ENCODE data around the gene KRT1.
"Not testable (repeated sequence)": the region's sequence is repeated elsewhere in the genome, so short reads cannot be mapped to it uniquely, and the experiment has no call there.

Gene KRT1

DNA sequence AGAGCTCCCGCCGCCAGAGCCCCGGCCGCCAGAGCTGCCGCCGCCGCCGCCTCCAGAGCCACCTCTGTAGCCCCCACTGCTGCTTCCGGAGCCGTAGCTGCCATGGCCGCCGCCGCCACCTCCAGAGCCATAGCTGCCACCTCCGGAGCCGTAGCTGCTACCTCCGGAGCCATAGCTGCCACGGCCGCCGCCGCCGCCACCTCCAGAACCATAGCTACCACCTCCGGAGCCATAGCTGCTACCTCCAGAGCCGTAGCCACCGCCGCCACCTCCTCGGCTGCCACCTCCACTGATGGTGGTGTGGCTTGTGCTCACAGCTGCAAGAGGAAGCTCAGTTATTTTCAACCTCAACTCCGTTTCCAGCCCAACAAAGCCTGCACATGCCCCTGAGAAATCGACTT, 4.9 kb downstream of the KRT1 start:
- H3K9me3 ChIP-seq (ENCODE audit: control insufficient read depth in 1 of 2, low read length in 2 of 2): no peaks in the 10 kb centered on the region
- no peaks in the 10 kb centered on the region for H3K36me3 ChIP-seq (ENCODE audit: control insufficient read depth in 1 of 2, insufficient read depth in 2 of 2, low read length in 2 of 2)
- H3K4me1 ChIP-seq (ENCODE audit: control insufficient read depth in 1 of 2, insufficient read depth in 2 of 2, low read length in 2 of 2): no peaks in the 10 kb centered on the region
- peaks cover 0 to 1% of the 10 kb centered on the region in 2 donors for H3K27me3 ChIP-seq (ENCODE audit: control insufficient read depth in 1 of 2, insufficient read depth in 2 of 2, low read length in 2 of 2)
- no peak overlapping the region for H3K27ac ChIP-seq (ENCODE audit: low read depth, low read length)
- H3K9ac ChIP-seq (ENCODE audit: low read depth in 1 of 2, low read length in 2 of 2): no peak overlapping the region
- H3K4me3 ChIP-seq (ENCODE audit: low read depth in 1 of 2, low read length in 2 of 2): no peak overlapping the region

DNA sequence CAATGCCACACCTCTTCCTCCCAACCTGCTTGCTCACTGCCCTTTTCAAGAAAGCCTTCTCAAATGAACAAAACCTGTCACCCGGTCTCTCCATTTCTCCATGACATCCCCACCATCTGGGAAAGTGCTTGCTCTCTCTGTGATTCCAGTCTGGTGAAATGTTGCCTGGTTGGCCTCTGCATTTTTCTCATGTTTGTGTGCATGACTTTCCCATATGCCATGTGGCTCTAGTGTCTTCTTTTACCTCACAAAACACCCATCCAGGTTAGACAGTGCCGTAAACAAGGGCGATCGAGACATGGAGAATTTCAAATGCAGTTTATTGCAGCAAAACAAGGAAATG, 5.8 kb downstream of the KRT1 start:
- Histone ChIP-seq H3K27me3 (ENCODE audit: control insufficient read depth in 1 of 2, insufficient read depth in 2 of 2, low read length in 2 of 2) (no peaks in the 10 kb centered on the region), H3K27ac (ENCODE audit: low read depth, low read length) (no peak overlapping the region), H3K4me3 (ENCODE audit: low read depth in 1 of 2, low read length in 2 of 2) (no peak overlapping the region), H3K9ac (ENCODE audit: low read depth in 1 of 2, low read length in 2 of 2) (no peak overlapping the region), H3K36me3 (ENCODE audit: control insufficient read depth in 1 of 2, insufficient read depth in 2 of 2, low read length in 2 of 2) (no peaks in the 10 kb centered on the region), H3K4me1 (ENCODE audit: control insufficient read depth in 1 of 2, insufficient read depth in 2 of 2, low read length in 2 of 2) (no peaks in the 10 kb centered on the region), H3K9me3 (ENCODE audit: control insufficient read depth in 1 of 2, low read length in 2 of 2) (no peaks in the 10 kb centered on the region)

DNA sequence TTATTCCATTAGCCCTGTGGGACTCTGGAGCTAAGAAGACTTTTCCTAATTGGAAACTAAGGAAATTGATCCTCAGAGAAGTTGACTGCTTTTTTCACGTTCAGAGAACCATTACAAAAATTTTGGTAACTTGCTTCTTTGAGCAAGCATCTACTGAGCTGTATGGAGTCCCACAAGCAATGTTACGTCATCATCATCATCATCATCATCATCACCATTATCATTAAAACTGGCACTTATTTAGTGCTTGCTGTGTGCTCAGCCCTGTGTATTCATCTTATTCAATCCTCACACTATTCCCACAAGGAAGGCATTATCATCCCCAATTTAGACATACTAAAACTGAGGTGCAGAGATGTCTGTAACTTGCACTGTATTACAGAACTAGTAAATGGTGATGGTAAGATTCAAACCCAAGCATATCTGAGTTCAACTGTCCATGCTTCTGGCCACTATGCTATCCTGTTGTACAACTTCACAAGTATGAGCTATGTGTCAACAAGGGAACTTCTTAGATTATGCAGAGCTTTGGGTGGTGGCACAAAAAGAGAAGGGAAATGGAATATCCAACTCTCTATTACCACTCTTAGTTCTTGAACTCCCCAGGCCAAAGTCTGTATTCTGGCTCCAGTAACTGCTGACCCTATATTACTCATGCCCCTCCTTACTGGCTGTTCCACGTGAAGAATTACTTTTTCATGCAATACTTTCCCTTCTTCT, 6.3 kb downstream of the KRT1 start:
- Histone ChIP-seq H3K4me3 (ENCODE audit: low read depth in 1 of 2, low read length in 2 of 2) (no peak overlapping the region), H3K9ac (ENCODE audit: low read depth in 1 of 2, low read length in 2 of 2) (no peak overlapping the region), H3K36me3 (ENCODE audit: control insufficient read depth in 1 of 2, insufficient read depth in 2 of 2, low read length in 2 of 2) (no peaks in the 10 kb centered on the region), H3K4me1 (ENCODE audit: control insufficient read depth in 1 of 2, insufficient read depth in 2 of 2, low read length in 2 of 2) (no peaks in the 10 kb centered on the region), H3K27ac (ENCODE audit: low read depth, low read length) (no peak overlapping the region), H3K9me3 (ENCODE audit: control insufficient read depth in 1 of 2, low read length in 2 of 2) (no peaks in the 10 kb centered on the region), H3K27me3 (ENCODE audit: control insufficient read depth in 1 of 2, insufficient read depth in 2 of 2, low read length in 2 of 2) (no peaks in the 10 kb centered on the region)

DNA sequence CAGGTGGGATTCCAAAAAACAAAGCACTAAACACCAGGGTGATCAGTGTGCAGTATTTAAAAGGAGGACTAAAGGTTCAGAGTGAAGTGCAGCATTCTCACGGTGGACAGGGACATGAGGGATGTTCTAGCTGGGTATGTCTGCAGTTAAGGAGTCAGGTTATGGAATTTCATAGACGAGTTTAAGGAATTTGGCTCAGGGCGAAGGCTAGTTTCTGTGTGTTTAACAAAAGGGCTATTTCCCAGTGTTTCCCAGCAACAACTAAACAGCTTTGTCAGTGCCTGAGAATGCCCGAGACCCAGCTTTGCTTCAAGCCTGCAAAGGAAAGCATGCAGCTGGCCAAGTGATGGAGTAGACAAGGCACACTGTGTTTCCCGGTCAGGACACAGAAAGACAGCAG, 7.0 kb downstream of the KRT1 start:
- Histone ChIP-seq H3K4me1 (ENCODE audit: control insufficient read depth in 1 of 2, insufficient read depth in 2 of 2, low read length in 2 of 2) (no peaks in the 10 kb centered on the region), H3K27me3 (ENCODE audit: control insufficient read depth in 1 of 2, insufficient read depth in 2 of 2, low read length in 2 of 2) (no peaks in the 10 kb centered on the region), H3K27ac (ENCODE audit: low read depth, low read length) (no peak overlapping the region), H3K36me3 (ENCODE audit: control insufficient read depth in 1 of 2, insufficient read depth in 2 of 2, low read length in 2 of 2) (no peaks in the 10 kb centered on the region), H3K9ac (ENCODE audit: low read depth in 1 of 2, low read length in 2 of 2) (no peak overlapping the region), H3K4me3 (ENCODE audit: low read depth in 1 of 2, low read length in 2 of 2) (no peak overlapping the region), H3K9me3 (ENCODE audit: control insufficient read depth in 1 of 2, low read length in 2 of 2) (no peaks in the 10 kb centered on the region)

GRCh38 chr12:52672321-52672933, 7.8 kb downstream of the KRT1 start:
- Histone ChIP-seq H3K27me3 (ENCODE audit: control insufficient read depth in 1 of 2, insufficient read depth in 2 of 2, low read length in 2 of 2) (no peaks in the 10 kb centered on the region), H3K4me1 (ENCODE audit: control insufficient read depth in 1 of 2, insufficient read depth in 2 of 2, low read length in 2 of 2) (no peaks in the 10 kb centered on the region), H3K27ac (ENCODE audit: low read depth, low read length) (no peak overlapping the region), H3K36me3 (ENCODE audit: control insufficient read depth in 1 of 2, insufficient read depth in 2 of 2, low read length in 2 of 2) (no peaks in the 10 kb centered on the region), H3K9ac (ENCODE audit: low read depth in 1 of 2, low read length in 2 of 2) (no peak overlapping the region), H3K4me3 (ENCODE audit: low read depth in 1 of 2, low read length in 2 of 2) (no peak overlapping the region), H3K9me3 (ENCODE audit: control insufficient read depth in 1 of 2, low read length in 2 of 2) (no peaks in the 10 kb centered on the region)

DNA sequence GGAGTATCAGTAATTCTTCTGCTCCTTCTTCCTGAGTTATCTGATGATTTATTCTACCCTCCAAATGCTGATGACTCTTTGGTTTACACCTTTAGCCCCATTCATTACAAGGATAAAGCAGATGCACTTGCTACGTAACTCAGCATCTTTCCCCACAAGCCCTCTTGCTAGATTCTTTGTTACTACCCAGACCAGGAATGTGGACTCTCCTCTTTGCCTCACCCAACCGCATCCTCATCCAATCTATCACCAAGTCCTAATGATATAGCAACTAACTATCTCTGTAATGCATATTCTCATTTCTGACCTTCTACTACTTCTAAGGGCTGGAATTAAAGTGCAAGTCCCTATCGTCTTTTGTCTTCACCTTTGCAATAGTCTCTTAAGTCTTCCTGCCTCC, 9.2 kb downstream of the KRT1 start:
- H3K27me3 ChIP-seq (ENCODE audit: control insufficient read depth in 1 of 2, insufficient read depth in 2 of 2, low read length in 2 of 2): no peaks in the 10 kb centered on the region
- H3K27ac ChIP-seq (ENCODE audit: low read depth, low read length): no peak overlapping the region
- H3K36me3 ChIP-seq (ENCODE audit: control insufficient read depth in 1 of 2, insufficient read depth in 2 of 2, low read length in 2 of 2): no peaks in the 10 kb centered on the region
- H3K4me3 ChIP-seq (ENCODE audit: low read depth in 1 of 2, low read length in 2 of 2): no peak overlapping the region
- H3K4me1 ChIP-seq (ENCODE audit: control insufficient read depth in 1 of 2, insufficient read depth in 2 of 2, low read length in 2 of 2): no peaks in the 10 kb centered on the region
- H3K9ac ChIP-seq (ENCODE audit: low read depth in 1 of 2, low read length in 2 of 2): no peak overlapping the region
- H3K9me3 ChIP-seq (ENCODE audit: control insufficient read depth in 1 of 2, low read length in 2 of 2): no peaks in the 10 kb centered on the region

GRCh38 chr12:52670506-52670905, 9.7 kb downstream of the KRT1 start:
- Histone ChIP-seq H3K9me3 (ENCODE audit: control insufficient read depth in 1 of 2, low read length in 2 of 2) (no peaks in the 10 kb centered on the region), H3K4me1 (ENCODE audit: control insufficient read depth in 1 of 2, insufficient read depth in 2 of 2, low read length in 2 of 2) (no peaks in the 10 kb centered on the region), H3K27ac (ENCODE audit: low read depth, low read length) (no peak overlapping the region), H3K4me3 (ENCODE audit: low read depth in 1 of 2, low read length in 2 of 2) (no peak overlapping the region), H3K27me3 (ENCODE audit: control insufficient read depth in 1 of 2, insufficient read depth in 2 of 2, low read length in 2 of 2) (no peaks in the 10 kb centered on the region), H3K36me3 (ENCODE audit: control insufficient read depth in 1 of 2, insufficient read depth in 2 of 2, low read length in 2 of 2) (no peaks in the 10 kb centered on the region), H3K9ac (ENCODE audit: low read depth in 1 of 2, low read length in 2 of 2) (no peak overlapping the region)

DNA sequence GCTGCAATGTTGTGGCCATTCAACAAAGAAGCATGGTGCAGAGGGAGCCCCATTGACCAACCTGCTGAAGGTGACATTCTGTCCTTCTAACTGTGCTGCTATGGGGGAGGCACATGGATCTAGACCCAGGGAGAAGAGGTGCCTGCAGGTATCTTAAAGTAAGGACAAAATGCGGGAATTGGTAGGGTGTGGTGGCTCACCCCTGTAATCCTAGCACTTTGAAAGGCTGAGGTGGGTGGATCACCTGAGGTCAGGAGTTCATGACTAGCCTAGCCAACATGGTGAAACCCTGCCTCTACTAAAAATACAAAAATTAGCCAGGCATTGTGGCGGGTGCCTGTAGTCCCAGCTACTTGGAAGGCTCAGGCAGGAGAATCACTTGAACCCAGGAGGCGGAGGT, 10.3 kb downstream of the KRT1 start:
- not testable (repeated sequence) for H3K4me3 ChIP-seq (ENCODE audit: low read depth in 1 of 2, low read length in 2 of 2); H3K4me1 ChIP-seq (ENCODE audit: control insufficient read depth in 1 of 2, insufficient read depth in 2 of 2, low read length in 2 of 2); H3K36me3 ChIP-seq (ENCODE audit: control insufficient read depth in 1 of 2, insufficient read depth in 2 of 2, low read length in 2 of 2); H3K9ac ChIP-seq (ENCODE audit: low read depth in 1 of 2, low read length in 2 of 2); H3K27me3 ChIP-seq (ENCODE audit: control insufficient read depth in 1 of 2, insufficient read depth in 2 of 2, low read length in 2 of 2); H3K9me3 ChIP-seq (ENCODE audit: control insufficient read depth in 1 of 2, low read length in 2 of 2); H3K27ac ChIP-seq (ENCODE audit: low read depth, low read length)

DNA sequence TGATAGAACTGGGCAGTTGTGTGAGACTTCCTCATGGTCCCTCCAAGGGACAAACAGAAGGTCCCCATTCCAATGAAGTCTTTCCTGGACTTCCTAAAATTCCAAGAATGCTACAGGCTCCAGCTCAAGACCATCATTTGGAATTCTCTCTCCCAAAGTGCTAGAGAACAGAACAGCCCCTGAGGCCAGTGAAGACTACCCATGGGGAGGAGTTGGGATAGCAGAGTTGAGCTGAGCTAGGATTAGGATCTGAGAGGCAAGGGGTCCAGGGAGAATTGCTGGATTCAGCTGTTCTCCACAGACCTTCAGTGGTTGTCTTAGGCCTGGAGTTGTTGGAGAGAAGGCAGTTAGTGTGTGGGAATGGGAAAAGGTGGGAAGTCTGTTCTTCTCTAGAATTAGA, 10.8 kb downstream of the KRT1 start:
- no peak overlapping the region for H3K27ac ChIP-seq (ENCODE audit: low read depth, low read length)
- H3K4me3 ChIP-seq (ENCODE audit: low read depth in 1 of 2, low read length in 2 of 2): no peak overlapping the region
- no peaks in the 10 kb centered on the region for H3K27me3 ChIP-seq (ENCODE audit: control insufficient read depth in 1 of 2, insufficient read depth in 2 of 2, low read length in 2 of 2)
- H3K9ac ChIP-seq (ENCODE audit: low read depth in 1 of 2, low read length in 2 of 2): no peak overlapping the region
- no peaks in the 10 kb centered on the region for H3K4me1 ChIP-seq (ENCODE audit: control insufficient read depth in 1 of 2, insufficient read depth in 2 of 2, low read length in 2 of 2)
- H3K36me3 ChIP-seq (ENCODE audit: control insufficient read depth in 1 of 2, insufficient read depth in 2 of 2, low read length in 2 of 2): no peaks in the 10 kb centered on the region
- no peaks in the 10 kb centered on the region for H3K9me3 ChIP-seq (ENCODE audit: control insufficient read depth in 1 of 2, low read length in 2 of 2)

DNA sequence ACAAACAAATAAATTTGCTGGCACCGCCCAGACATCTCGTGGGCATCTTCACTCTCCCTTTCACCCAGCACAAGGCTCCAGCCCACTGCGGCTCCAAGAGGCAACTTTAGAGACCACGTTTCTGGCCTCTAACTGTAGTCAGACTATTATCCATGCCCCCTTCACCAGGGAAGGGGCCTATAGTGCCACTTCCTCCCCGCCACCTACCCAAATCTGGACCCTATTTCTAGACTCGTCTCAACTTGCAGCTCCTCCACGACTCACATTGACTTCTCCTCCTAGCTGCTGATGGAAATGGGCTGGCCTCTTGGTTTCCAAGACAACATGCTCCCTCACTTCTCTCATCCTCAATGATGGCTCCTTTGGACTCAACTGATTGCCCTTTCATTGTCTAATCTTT, 12.3 kb downstream of the KRT1 start:
- Histone ChIP-seq H3K9me3 (ENCODE audit: control insufficient read depth in 1 of 2, low read length in 2 of 2) (no peaks in the 10 kb centered on the region), H3K27me3 (ENCODE audit: control insufficient read depth in 1 of 2, insufficient read depth in 2 of 2, low read length in 2 of 2) (no peaks in the 10 kb centered on the region), H3K4me3 (ENCODE audit: low read depth in 1 of 2, low read length in 2 of 2) (no peak overlapping the region), H3K4me1 (ENCODE audit: control insufficient read depth in 1 of 2, insufficient read depth in 2 of 2, low read length in 2 of 2) (no peaks in the 10 kb centered on the region), H3K36me3 (ENCODE audit: control insufficient read depth in 1 of 2, insufficient read depth in 2 of 2, low read length in 2 of 2) (no peaks in the 10 kb centered on the region), H3K27ac (ENCODE audit: low read depth, low read length) (no peak overlapping the region), H3K9ac (ENCODE audit: low read depth in 1 of 2, low read length in 2 of 2) (no peak overlapping the region)
